OCI-LY1 (cell line): ENCODE data around the gene STK32B.

Source experiments
- EZH2 ChIP-seq: fragments of 200-600 bp; sonication (generic), shearing (Covaris generic); IDR thresholded peaks from 2 replicates; pipeline ENCODE4 v1.8.0; 2017; ENCODE audit warnings: borderline replicate concordance, mixed run types, mild to moderate bottlenecking, antibody characterized with exemption, low read length, moderate library complexity, mixed read lengths
- TF ChIP-seq, protein P1 (sequence below): fragments of 200-600 bp; sonication (generic), shearing (Covaris generic); IDR thresholded peaks from 2 replicates; pipeline ENCODE4 v1.5.1; 2017; ENCODE audit warnings: mild to moderate bottlenecking, antibody characterized with exemption, low read length, moderate library complexity, mixed read lengths

DNA sequence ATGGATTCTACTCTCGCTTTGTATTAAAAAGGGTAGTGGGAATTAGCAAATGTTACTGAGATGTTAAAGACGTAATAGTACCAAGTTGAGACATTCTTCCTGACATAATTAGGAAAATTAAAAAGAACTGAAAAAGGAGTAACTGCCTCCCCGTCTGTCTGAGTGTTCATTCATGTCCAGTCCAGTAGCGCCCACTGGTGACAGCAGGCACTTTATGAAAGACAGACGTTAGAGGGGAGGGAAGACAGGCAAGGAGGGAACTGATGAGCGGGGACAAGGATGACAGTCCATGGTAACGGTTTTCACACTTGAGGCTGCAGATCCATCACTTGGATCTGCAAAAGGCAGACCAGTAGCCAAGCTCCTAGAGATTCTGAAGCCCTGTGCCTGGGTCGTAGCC is 326.7 kb downstream of the STK32B start:
- TF ChIP-seq, protein P1, sequence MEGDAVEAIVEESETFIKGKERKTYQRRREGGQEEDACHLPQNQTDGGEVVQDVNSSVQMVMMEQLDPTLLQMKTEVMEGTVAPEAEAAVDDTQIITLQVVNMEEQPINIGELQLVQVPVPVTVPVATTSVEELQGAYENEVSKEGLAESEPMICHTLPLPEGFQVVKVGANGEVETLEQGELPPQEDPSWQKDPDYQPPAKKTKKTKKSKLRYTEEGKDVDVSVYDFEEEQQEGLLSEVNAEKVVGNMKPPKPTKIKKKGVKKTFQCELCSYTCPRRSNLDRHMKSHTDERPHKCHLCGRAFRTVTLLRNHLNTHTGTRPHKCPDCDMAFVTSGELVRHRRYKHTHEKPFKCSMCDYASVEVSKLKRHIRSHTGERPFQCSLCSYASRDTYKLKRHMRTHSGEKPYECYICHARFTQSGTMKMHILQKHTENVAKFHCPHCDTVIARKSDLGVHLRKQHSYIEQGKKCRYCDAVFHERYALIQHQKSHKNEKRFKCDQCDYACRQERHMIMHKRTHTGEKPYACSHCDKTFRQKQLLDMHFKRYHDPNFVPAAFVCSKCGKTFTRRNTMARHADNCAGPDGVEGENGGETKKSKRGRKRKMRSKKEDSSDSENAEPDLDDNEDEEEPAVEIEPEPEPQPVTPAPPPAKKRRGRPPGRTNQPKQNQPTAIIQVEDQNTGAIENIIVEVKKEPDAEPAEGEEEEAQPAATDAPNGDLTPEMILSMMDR, result peak; percentile 29; the same call in 1 of the 2 replicates
- no peak for TF ChIP-seq EZH2
